ENCODE data around the gene TTC1. TPM values are rescaled to one million over a fixed set of nuclear protein-coding genes. Genes with fewer than 3 reads are reported as not detected.

The TTC1 gene
- total and polyA plus RNA-seq, 2 of the 8 experiments (the other 6 are each of a cell fraction or from before 2014, with no cell fraction given), result 25.1 to 63.9 TPM

DNA sequence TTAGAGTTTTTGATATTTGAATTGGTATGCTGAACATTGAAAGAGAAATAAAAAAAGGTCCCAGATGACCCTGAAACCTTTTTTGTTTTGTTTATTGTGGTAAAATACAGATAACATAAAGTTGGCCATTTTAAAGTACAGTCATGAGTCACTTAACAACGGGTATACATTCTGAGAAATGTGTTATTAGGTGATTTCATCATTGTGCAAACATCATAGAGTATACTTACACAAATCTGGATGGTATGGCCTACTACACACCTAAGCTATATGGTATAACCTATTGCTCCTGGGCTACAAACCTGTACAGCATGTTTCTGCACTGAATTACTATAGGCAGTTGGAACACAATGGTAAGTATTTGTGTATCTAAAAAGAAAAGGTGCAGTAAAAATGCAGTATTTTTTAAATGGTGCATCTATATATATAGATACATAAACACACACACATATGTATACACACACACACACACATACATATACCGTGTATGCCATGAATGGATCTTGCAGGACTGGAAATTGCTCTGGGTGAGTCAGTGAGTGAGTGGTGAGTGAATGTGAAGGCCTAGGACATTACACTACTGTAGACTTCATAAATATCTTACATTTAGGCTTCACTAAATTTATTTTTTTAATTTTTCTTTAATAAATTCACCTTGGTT, 31.0 kb downstream of the TTC1 start:
- H3K56ac ChIP-seq (replicated peaks; ENCODE audit: insufficient read length, low read depth, low read length), result no peak overlapping the region
- no peak overlapping the region for H4K8ac ChIP-seq (ENCODE audit: extremely low read depth, insufficient read depth, low read length)
- no peak overlapping the region for H3K14ac ChIP-seq (ENCODE audit: insufficient read length)
- H3K36me3 ChIP-seq (ENCODE audit: control insufficient read depth in 2 of 4, insufficient read depth in 4 of 4, low read length in 3 of 4), result peaks cover 7 to 50% (median 24%) of the 10 kb centered on the region in 4 experiments; a peak in 7 of 8 replicates
- no peaks in the 10 kb centered on the region for H3K79me1 ChIP-seq (ENCODE audit: low read depth, low read length)
- no peak overlapping the region for H2AFZ ChIP-seq (ENCODE audit: low read length)
- no peak overlapping the region for H3K18ac ChIP-seq (ENCODE audit: extremely low read depth, low read length)
- H3K4me2 ChIP-seq (ENCODE audit: insufficient read depth in 1 of 2, low read depth in 2 of 2, low read length in 2 of 2), result no peak overlapping the region
- no peak overlapping the region for H2BK15ac ChIP-seq (ENCODE audit: low read length)
- FAIRE-seq (no peak), DNase-seq (ENCODE audit: low read depth in 1 of 2, low spot score in 2 of 2) (no peak)
- H3K4me1 ChIP-seq (replicated peaks in 1 of 4; ENCODE audit: control insufficient read depth in 3 of 4, insufficient read depth in 4 of 4, low read length in 3 of 4), result peaks cover 5 to 16% (median 8%) of the 10 kb centered on the region in 4 experiments; a peak in 6 of 7 replicates
- H3K27ac ChIP-seq (ENCODE audit: low read depth, low read length), result no peak overlapping the region
- 95% methylated on average over 2 of the region's 2 CpGs; no CpG with 5 or more reads in 1 of the 2 experiments for WGBS, 2 experiments (ENCODE audit: extremely low coverage in 1 of 2, insufficient coverage in 1 of 2, insufficient read length in 1 of 2, insufficient replicate concordance in 2 of 2, low coverage in 1 of 2, low lambda C conversion rate in 2 of 2, missing lambda C conversion rate in 1 of 2)
- no peak overlapping the region for H2BK5ac ChIP-seq (ENCODE audit: low read depth, low read length)
- no peak overlapping the region for H4K5ac ChIP-seq (ENCODE audit: insufficient read length, low read depth, low read length)
- H4K91ac ChIP-seq (replicated peaks; ENCODE audit: insufficient read length, low read length), result no peak overlapping the region
- ChIA-PET POLR2A (ENCODE audit: partially characterized antibody) (interaction anchor here (0.6 to 1.5 kb wide), 2 partner anchors 75 to 321 kb away, joined by 3 read pairs; no protein-coding TSS in a partner anchor), CTCF (ENCODE audit: partially characterized antibody) (interaction anchor here (1.0 to 1.5 kb wide), 5 partner anchors 10 to 149 kb away, joined by 3 to 8 read pairs (median 3); no protein-coding TSS in a partner anchor)
- H3K4ac ChIP-seq (replicated peaks; ENCODE audit: insufficient read length, low read depth, low read length), result no peak overlapping the region
- H3K4me3 ChIP-seq (ENCODE audit: extremely low read depth in 1 of 4, insufficient read depth in 2 of 4, low read depth in 3 of 4, low read length in 4 of 4), result no peak overlapping the region
- peaks cover 0 to 1% (median 0%) of the 10 kb centered on the region in 4 experiments; a peak in 1 of 7 replicates for H3K27me3 ChIP-seq (replicated peaks in 1 of 4; ENCODE audit: control insufficient read depth in 3 of 4, extremely low read depth in 1 of 4, insufficient read depth in 3 of 4, low read length in 3 of 4)
- H2BK120ac ChIP-seq (replicated peaks; ENCODE audit: low read depth, low read length), result no peak overlapping the region
- H2BK20ac ChIP-seq (ENCODE audit: low read length), result no peak overlapping the region
- no peak overlapping the region for H2AK5ac ChIP-seq (ENCODE audit: low read depth, low read length)
- no peak overlapping the region for H3K9ac ChIP-seq (replicated peaks in 1 of 4; ENCODE audit: extremely low read depth in 1 of 4, low read depth in 3 of 4, low read length in 3 of 4)
- peaks cover 0 to 2% of the 10 kb centered on the region in 2 experiments for H4K20me1 ChIP-seq (replicated peaks in 1 of 2; ENCODE audit: control insufficient read depth in 1 of 2, insufficient read depth in 2 of 2, low read length in 2 of 2)
- H3K79me2 ChIP-seq (ENCODE audit: control insufficient read depth in 1 of 2, insufficient read depth in 2 of 2, low read length in 2 of 2), result no peaks in the 10 kb centered on the region
- H3K9me3 ChIP-seq (ENCODE audit: insufficient read depth in 2 of 2, low read depth in 1 of 2, low read length in 1 of 2), result no peaks in the 10 kb centered on the region
- H3K23ac ChIP-seq (ENCODE audit: insufficient read length), result no peak overlapping the region
- no peak overlapping the region for H2BK12ac ChIP-seq (ENCODE audit: low read depth, low read length)
- no peaks in the 10 kb centered on the region; the same call in 1 of the 2 replicates for H3K23me2 ChIP-seq (ENCODE audit: low read depth, low read length)
- TF ChIP-seq CBX5 (IDR thresholded peaks at IDR 0.05; ENCODE audit: low read depth, low read length) (no peak), SP2 (IDR thresholded peaks at IDR 0.05; ENCODE audit: low read length) (no peak), HDAC2 (IDR thresholded peaks at IDR 0.05; ENCODE audit: borderline replicate concordance in 1 of 2, low read depth in 2 of 2, low read length in 2 of 2) (no peak), SP4 (IDR thresholded peaks at IDR 0.05; ENCODE audit: low read length) (no peak), SRF (IDR thresholded peaks at IDR 0.05; ENCODE audit: low read depth, low read length) (no peak), POU5F1 (IDR thresholded peaks at IDR 0.05; ENCODE audit: low read depth, low read length) (no peak), POLR2A (IDR thresholded peaks at IDR 0.05; ENCODE audit: control extremely low read depth in 1 of 2, low read depth in 2 of 2, low read length in 2 of 2) (no peak), USF2 (IDR thresholded peaks at IDR 0.05; ENCODE audit: low read length) (no peak), KDM1A (IDR thresholded peaks at IDR 0.05; ENCODE audit: borderline replicate concordance, low read length) (no peak), MAX (IDR thresholded peaks at IDR 0.05) (no peak), E2F6 (IDR thresholded peaks at IDR 0.05) (no peak)

All from H1 (cell line).